Vagina (tissue), 2 donors: ENCODE measurements around the gene MEN1. TPM values are rescaled to one million over a fixed set of nuclear protein-coding genes. Genes with fewer than 3 reads are reported as not detected.

Source experiments
- DNase-seq, 2 donors: peaks; one replicate each; pipeline ENCODE4 v3.0.0-alpha.2; 2017; ENCODE audit errors: extremely low spot score in 2 of 2
- H3K27ac ChIP-seq: fragments of 200-600 bp; sonication (generic); one replicate; pipeline ENCODE4 v1.5.1; 2019
- H3K27me3 ChIP-seq: fragments of 200-600 bp; sonication (generic); one replicate; pipeline ENCODE4 v1.5.1; 2019
- H3K36me3 ChIP-seq, 2 donors: fragments of 200-600 bp; sonication (generic); one replicate each; pipeline ENCODE4 v1.5.1; 2017 to 2019
- H3K4me1 ChIP-seq: fragments of 200-600 bp; sonication (generic); one replicate; pipeline ENCODE4 v1.5.1; 2019
- H3K4me3 ChIP-seq, 2 donors: fragments of 200-600 bp; sonication (generic); 1 replicate in 1 of 2; 2 replicates in 1 of 2; pipeline ENCODE4 v1.5.1; 2016 to 2019
- H3K9me3 ChIP-seq: fragments of 200-600 bp; sonication (generic); one replicate; pipeline ENCODE4 v1.5.1; 2019
- POLR2A ChIP-seq, 2 donors: fragments of 450-650 bp; IDR thresholded peaks; one replicate each; pipeline ENCODE4 v1.6.1; 2017; ENCODE audit warnings: antibody characterized with exemption in 2 of 2, mild to moderate bottlenecking in 2 of 2, moderate library complexity in 2 of 2
- POLR2AphosphoS5 ChIP-seq, 2 donors: sonication (generic); formaldehyde crosslinking; IDR thresholded peaks; one replicate each; pipeline ENCODE4 v1.9.0; 2017; ENCODE audit warnings: antibody characterized with exemption in 2 of 2, mild to moderate bottlenecking in 2 of 2, low read depth in 1 of 2; ENCODE audit not compliant: insufficient read depth in 1 of 2
- intact Hi-C: fragments of 100-400 bp; cut with DNase I; formaldehyde crosslinking; loops from one replicate; pipeline ENCODE4 v1.15.1; 2023
- total RNA-seq: library from RNA; depleted of rRNA; stranded (reverse); fragments of >200 nt; gene quantifications from one replicate; pipeline ENCODE4 v1.2.3, GENCODE V29; 2016
- TF ChIP-seq, protein P1 (sequence below), 3 experiments: fragments of 450-650 bp in 2 of 3; fragments of 200-600 bp in 1 of 3; sonication (generic) in 1 of 3; IDR thresholded peaks; one replicate each; pipeline ENCODE4 v1.5.1; 2017 to 2019; ENCODE audit warnings: antibody characterized with exemption in 3 of 3, mild to moderate bottlenecking in 2 of 3, moderate library complexity in 2 of 3

MEN1 gene
- total RNA-seq, 1 donor from 2014 or later: 27.0 TPM

DNA sequence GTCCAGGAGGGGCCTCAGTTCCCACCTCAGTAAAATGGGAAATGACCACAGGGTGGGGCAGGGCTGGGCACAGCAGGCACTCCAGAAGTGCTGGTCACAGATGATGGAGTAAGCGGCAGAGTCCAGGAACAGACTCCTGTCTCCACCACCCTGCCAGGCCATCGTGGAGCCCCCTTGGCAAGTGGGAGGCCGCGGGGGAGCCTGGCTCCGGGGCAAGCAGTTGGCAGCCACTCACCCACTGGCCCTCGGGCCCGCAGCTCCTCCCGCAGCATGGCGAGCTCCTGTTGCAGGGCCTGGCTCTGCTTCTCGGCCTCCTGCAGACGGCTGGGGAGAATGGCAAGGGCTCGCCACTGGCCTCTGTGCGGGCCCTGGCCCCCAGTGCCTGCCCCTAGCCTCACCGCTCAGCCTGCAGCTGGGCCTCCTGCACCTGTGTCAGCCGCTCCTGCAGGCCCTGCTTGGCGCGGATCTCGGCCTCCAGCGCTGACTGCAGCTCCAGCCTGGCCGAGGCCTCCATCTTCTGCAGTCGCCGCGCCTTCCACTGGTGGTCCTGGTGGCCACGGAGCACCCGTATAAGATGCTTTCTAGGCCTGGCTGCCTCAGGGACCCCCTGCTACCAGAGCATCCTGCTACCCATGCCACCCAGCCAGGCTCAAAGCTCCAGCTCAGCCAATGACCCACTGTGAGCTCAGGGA is 23.8 kb upstream of the MEN1 start:
- Histone ChIP-seq H3K27me3 (no peaks in the 10 kb centered on the region), H3K9me3 (no peaks in the 10 kb centered on the region), H3K4me1 (no peaks in the 10 kb centered on the region), H3K4me3 (no peak overlapping the region), H3K27ac (no peak overlapping the region), H3K36me3 (peaks cover 0 to 7% of the 10 kb centered on the region in 2 donors)
- intact Hi-C loops: no loop called here
- DNase-seq: no peak
- no peak for TF ChIP-seq POLR2A (IDR thresholded peaks at IDR 0.05)
- no peak for TF ChIP-seq POLR2AphosphoS5 (IDR thresholded peaks at IDR 0.05; ENCODE audit: insufficient read depth in 1 of 2, low read depth in 1 of 2)
- TF ChIP-seq, protein P1, sequence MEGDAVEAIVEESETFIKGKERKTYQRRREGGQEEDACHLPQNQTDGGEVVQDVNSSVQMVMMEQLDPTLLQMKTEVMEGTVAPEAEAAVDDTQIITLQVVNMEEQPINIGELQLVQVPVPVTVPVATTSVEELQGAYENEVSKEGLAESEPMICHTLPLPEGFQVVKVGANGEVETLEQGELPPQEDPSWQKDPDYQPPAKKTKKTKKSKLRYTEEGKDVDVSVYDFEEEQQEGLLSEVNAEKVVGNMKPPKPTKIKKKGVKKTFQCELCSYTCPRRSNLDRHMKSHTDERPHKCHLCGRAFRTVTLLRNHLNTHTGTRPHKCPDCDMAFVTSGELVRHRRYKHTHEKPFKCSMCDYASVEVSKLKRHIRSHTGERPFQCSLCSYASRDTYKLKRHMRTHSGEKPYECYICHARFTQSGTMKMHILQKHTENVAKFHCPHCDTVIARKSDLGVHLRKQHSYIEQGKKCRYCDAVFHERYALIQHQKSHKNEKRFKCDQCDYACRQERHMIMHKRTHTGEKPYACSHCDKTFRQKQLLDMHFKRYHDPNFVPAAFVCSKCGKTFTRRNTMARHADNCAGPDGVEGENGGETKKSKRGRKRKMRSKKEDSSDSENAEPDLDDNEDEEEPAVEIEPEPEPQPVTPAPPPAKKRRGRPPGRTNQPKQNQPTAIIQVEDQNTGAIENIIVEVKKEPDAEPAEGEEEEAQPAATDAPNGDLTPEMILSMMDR (IDR thresholded peaks at IDR 0.05): no peak

DNA sequence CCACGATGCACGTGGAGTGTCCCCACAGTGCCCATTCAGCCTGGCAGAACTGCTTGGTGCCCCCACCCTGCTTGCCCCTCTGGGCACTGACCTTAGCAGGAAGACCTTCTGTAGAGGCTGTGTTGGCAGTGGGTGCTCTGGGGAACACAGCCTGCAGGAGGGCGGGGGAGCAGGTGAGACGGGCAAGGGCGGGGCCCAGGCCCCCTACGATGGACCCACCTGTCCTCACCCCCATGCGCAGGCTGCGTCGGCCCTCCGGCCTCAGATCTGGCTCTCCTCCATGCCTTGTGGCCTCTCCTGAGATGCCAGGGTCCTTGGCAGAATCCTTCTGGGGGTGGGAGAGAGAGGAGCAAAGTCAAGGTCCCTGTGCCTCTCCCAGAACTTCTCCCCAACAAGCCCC is 23.2 kb upstream of the MEN1 start:
- no peaks in the 10 kb centered on the region for H3K27me3 ChIP-seq
- H3K9me3 ChIP-seq: no peaks in the 10 kb centered on the region
- H3K36me3 ChIP-seq: peaks cover 0 to 7% of the 10 kb centered on the region in 2 donors
- no peaks in the 10 kb centered on the region for H3K4me1 ChIP-seq
- TF ChIP-seq POLR2AphosphoS5 (IDR thresholded peaks at IDR 0.05; ENCODE audit: insufficient read depth in 1 of 2, low read depth in 1 of 2) (no peak), POLR2A (IDR thresholded peaks at IDR 0.05) (no peak)
- TF ChIP-seq, protein P1 (IDR thresholded peaks at IDR 0.05): no peak
- no peak overlapping the region for H3K27ac ChIP-seq
- DNase-seq: no peak
- H3K4me3 ChIP-seq: no peak overlapping the region
- intact Hi-C loops: no loop called here

DNA sequence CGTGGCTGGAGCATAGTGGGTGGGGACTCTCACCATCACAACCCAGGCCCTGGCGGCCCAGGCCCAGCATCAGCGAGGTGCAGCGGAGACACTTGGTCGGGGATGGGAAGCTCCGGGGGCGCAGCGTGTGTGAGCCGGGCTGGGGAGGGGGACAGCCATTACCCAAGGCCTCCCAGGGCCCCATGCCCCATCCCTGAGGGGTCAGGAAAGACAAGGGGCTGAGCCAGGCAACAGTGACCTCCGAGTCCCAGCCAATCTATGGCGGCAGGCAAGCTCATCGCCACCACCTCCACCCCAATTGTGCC is 22.8 kb upstream of the MEN1 start:
- Histone ChIP-seq H3K4me3 (no peak overlapping the region), H3K36me3 (peaks cover 0 to 7% of the 10 kb centered on the region in 2 donors), H3K27ac (no peak overlapping the region), H3K9me3 (no peaks in the 10 kb centered on the region), H3K27me3 (no peaks in the 10 kb centered on the region), H3K4me1 (no peaks in the 10 kb centered on the region)
- no peak for TF ChIP-seq POLR2A (IDR thresholded peaks at IDR 0.05)
- TF ChIP-seq, protein P1 (IDR thresholded peaks at IDR 0.05): no peak
- TF ChIP-seq POLR2AphosphoS5 (IDR thresholded peaks at IDR 0.05; ENCODE audit: insufficient read depth in 1 of 2, low read depth in 1 of 2): no peak
- intact Hi-C loops: no loop called here
- no peak for DNase-seq

DNA sequence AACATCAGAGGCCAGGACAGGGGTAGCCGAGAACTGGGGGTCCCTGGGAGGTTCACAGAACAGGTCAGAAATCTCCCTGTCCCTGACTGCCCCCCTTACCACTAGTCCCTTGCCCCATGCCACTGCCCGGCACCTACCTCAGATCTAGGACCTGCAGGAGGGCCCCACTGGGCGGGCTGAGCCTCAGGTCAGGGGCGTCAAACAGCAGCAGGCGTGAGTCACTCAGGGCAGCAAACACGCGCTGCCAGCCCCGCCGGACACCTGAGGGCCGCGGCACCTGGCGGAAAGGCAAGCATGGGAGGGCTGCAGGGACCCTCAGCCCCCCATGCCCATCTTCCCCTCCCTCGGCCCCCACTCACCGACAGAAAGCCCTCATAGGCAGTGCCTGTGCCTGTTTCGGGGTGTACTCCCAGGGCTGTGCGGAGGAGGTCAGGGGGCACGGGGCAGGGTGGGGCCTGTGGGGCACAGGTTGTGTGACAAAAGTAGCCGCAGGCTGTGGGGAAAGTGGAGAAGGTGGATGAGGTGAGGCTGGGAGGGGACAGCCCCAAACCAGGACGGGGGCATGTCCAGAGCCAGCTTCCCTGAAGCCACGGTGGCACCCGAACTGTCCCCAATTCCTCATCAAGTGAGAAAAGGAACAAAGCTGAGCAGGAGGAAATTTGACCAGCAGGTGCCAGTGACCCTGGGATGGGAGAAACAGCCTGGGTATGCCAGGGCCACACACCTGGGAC is 22.3 kb upstream of the MEN1 start:
- no peak overlapping the region for H3K4me3 ChIP-seq
- TF ChIP-seq POLR2AphosphoS5 (IDR thresholded peaks at IDR 0.05; ENCODE audit: insufficient read depth in 1 of 2, low read depth in 1 of 2): no peak
- TF ChIP-seq, protein P1 (IDR thresholded peaks at IDR 0.05): no peak
- no peak for TF ChIP-seq POLR2A (IDR thresholded peaks at IDR 0.05)
- no peak for DNase-seq
- no peaks in the 10 kb centered on the region for H3K9me3 ChIP-seq
- peaks cover 0 to 7% of the 10 kb centered on the region in 2 donors for H3K36me3 ChIP-seq
- no peaks in the 10 kb centered on the region for H3K27me3 ChIP-seq
- H3K27ac ChIP-seq: no peak overlapping the region
- no peaks in the 10 kb centered on the region for H3K4me1 ChIP-seq
- intact Hi-C loops: no loop called here

DNA sequence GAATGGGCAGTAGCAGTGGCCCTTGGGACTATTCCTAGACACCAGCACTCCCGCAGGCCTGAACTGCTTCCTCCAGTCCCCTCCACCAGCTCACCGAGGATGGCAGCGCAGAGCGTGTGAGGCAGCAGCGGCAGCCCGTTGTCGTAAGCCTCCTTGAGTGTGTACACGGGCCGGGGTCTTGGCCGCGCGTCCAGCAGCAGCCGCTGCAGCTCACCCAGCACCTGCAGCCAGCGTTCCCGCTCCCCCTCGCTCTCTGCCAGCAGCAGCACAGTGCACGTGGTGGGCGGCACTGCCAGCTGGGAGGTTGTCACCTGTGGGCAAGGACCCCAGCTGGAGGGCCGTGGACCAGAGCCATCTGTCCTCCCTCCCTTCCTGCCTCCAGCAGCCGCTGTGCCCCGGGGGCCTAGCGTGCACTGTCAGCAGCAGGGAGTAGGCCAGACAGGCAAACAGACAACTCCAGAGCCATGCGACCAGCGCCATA is 21.1 kb upstream of the MEN1 start:
- TF ChIP-seq, protein P1 (IDR thresholded peaks at IDR 0.05): no peak
- no peak for TF ChIP-seq POLR2A (IDR thresholded peaks at IDR 0.05)
- TF ChIP-seq POLR2AphosphoS5 (IDR thresholded peaks at IDR 0.05; ENCODE audit: insufficient read depth in 1 of 2, low read depth in 1 of 2): no peak
- Histone ChIP-seq H3K9me3 (no peaks in the 10 kb centered on the region), H3K4me3 (no peak overlapping the region), H3K36me3 (peaks cover 0 to 7% of the 10 kb centered on the region in 2 donors), H3K4me1 (no peaks in the 10 kb centered on the region), H3K27me3 (no peaks in the 10 kb centered on the region), H3K27ac (no peak overlapping the region)
- intact Hi-C loops: no loop called here
- no peak for DNase-seq
